Measurements from ENCODE around the gene MYO9A.

DNA sequence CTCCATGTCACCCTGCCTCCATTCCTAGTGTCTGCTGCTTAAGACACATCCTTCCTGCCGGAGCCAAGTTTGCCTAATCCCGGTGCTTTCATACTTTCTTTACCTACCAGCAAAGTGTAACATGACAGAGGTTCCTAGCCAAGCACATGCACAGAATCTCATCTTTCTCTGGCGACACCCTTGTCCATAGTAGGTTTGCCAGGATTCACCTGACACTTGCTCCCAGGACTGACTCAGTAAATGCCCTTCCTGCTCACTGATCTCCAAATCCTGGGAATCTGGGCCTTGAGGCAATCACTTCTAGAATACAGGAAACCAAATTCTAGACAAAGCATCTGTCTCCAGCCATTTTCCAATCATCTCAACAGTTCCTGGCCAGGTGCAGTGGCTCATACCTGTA is 317.8 kb downstream of the MYO9A start:
- TF ChIP-seq GATA3 (IDR thresholded peaks at IDR 0.05; ENCODE audit: low read depth, low read length) = no peak
- TF ChIP-seq GATA2 (IDR thresholded peaks at IDR 0.05; ENCODE audit: low read depth, low read length) = no peak

Measured in SH-SY5Y (cell line).